Prostate gland (tissue), 2 donors: ENCODE results near the gene ATAT1.

Source experiments
- CTCF ChIP-seq, 4 experiments: fragments of 200-600 bp in 2 of 4; fragments of 450-650 bp in 2 of 4; sonication (generic) in 2 of 4; IDR thresholded peaks; 1 replicate in 3 of 4; 2 replicates in 1 of 4; pipeline ENCODE4 v1.5.1; 2016 to 2019; ENCODE audit warnings: antibody characterized with exemption in 4 of 4, mild to moderate bottlenecking in 2 of 4, moderate library complexity in 2 of 4
- POLR2A ChIP-seq: fragments of 450-650 bp; IDR thresholded peaks from one replicate; pipeline ENCODE4 v1.6.1; 2016; ENCODE audit warnings: antibody characterized with exemption, mild to moderate bottlenecking

- no peak for TF ChIP-seq CTCF (IDR thresholded peaks at IDR 0.05)
- no peak for TF ChIP-seq POLR2A
Measured at GRCh38 chr6:30592287-30592686, 34.4 kb upstream of the ATAT1 start.
